Measurements from ENCODE around the gene GEN1.

DNA sequence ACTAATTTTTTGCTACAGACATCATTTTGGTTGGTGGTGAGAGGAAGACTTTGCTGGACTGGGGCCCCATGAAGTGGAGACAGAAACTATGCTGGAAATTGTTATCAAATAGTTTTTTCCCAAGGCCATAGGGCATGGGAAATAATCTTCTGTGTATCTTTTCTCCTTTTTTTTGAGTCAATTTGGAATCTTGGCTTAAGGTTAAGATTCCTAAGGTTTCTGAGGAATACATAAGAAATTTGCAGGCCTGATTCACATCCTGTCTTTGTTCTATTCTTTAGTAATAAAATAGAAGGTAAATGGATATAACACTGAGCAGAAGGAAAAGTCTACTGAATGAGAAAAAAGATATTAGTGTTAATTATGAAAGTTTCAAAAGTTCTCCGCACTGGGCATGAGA lies 16.9 kb upstream of the GEN1 start:
- TF ChIP-seq, protein P1, sequence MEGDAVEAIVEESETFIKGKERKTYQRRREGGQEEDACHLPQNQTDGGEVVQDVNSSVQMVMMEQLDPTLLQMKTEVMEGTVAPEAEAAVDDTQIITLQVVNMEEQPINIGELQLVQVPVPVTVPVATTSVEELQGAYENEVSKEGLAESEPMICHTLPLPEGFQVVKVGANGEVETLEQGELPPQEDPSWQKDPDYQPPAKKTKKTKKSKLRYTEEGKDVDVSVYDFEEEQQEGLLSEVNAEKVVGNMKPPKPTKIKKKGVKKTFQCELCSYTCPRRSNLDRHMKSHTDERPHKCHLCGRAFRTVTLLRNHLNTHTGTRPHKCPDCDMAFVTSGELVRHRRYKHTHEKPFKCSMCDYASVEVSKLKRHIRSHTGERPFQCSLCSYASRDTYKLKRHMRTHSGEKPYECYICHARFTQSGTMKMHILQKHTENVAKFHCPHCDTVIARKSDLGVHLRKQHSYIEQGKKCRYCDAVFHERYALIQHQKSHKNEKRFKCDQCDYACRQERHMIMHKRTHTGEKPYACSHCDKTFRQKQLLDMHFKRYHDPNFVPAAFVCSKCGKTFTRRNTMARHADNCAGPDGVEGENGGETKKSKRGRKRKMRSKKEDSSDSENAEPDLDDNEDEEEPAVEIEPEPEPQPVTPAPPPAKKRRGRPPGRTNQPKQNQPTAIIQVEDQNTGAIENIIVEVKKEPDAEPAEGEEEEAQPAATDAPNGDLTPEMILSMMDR (IDR thresholded peaks at IDR 0.05) = no peak
- TF ChIP-seq POLR2A (IDR thresholded peaks at IDR 0.05) = no peak
